CD14-positive monocyte (primary cell): ENCODE results near the gene PPIG. TPM values are rescaled to one million over a fixed set of nuclear protein-coding genes. Genes with fewer than 3 reads are reported as not detected.

Experiments
- DNase-seq, 3 donors: peaks; one replicate each; pipeline ENCODE4 v3.0.0-alpha.2; 2011 to 2022
- H2AFZ ChIP-seq: 2 replicates; pipeline ENCODE4 v1.6.0; 2012; ENCODE audit warnings: mild to moderate bottlenecking, low read depth, low read length, inconsistent platforms; ENCODE audit not compliant: insufficient read depth, poor library complexity, severe bottlenecking
- H3K27ac ChIP-seq, 2 donors: 1 replicate in 1 of 2; 2 replicates in 1 of 2; pipeline ENCODE4 v1.5.1; 2012 to 2013; ENCODE audit warnings: low read length in 2 of 2, control low read depth in 1 of 2, inconsistent platforms in 1 of 2, low read depth in 1 of 2, mild to moderate bottlenecking in 1 of 2
- H3K27me3 ChIP-seq, 2 donors: one replicate each; pipeline versions ENCODE4 v1.6.0 to v1.6.1; 2011 to 2013; ENCODE audit warnings: low read length in 2 of 2; ENCODE audit not compliant: control insufficient read depth in 2 of 2, insufficient read depth in 2 of 2
- H3K36me3 ChIP-seq, 2 donors: replicated peaks in 1 of 2; 1 replicate in 1 of 2; 2 replicates in 1 of 2; pipeline versions ENCODE4 v1.5.1 to v1.6.1; 2012 to 2013; ENCODE audit warnings: low read length in 2 of 2, control low read depth in 1 of 2, inconsistent platforms in 1 of 2, mild to moderate bottlenecking in 1 of 2; ENCODE audit not compliant: insufficient read depth in 2 of 2, control insufficient read depth in 1 of 2
- H3K4me1 ChIP-seq, 2 donors: 1 replicate in 1 of 2; 2 replicates in 1 of 2; pipeline versions ENCODE4 v1.5.1 to v1.6.1; 2012 to 2013; ENCODE audit warnings: low read length in 2 of 2, control low read depth in 1 of 2, inconsistent platforms in 1 of 2, mild to moderate bottlenecking in 1 of 2, moderate library complexity in 1 of 2; ENCODE audit not compliant: insufficient read depth in 2 of 2, control insufficient read depth in 1 of 2
- H3K4me2 ChIP-seq: replicated peaks from 2 replicates; pipeline ENCODE3; 2012; ENCODE audit warnings: low read length, moderate library complexity, mild to moderate bottlenecking; ENCODE audit not compliant: poor library complexity, severe bottlenecking; ENCODE audit errors: extremely low read depth
- H3K4me3 ChIP-seq, 3 experiments: fragments of 200-600 bp in 1 of 3; sonication (generic) in 1 of 3; replicated peaks in 1 of 3; 1 replicate in 2 of 3; 2 replicates in 1 of 3; pipeline ENCODE4 v1.5.1; 2011 to 2013; ENCODE audit warnings: low read length in 3 of 3, mild to moderate bottlenecking in 3 of 3, control low read depth in 2 of 3, low read depth in 2 of 3, inconsistent platforms in 1 of 3, moderate library complexity in 1 of 3
- H3K79me2 ChIP-seq: 2 replicates; pipeline ENCODE4 v1.6.0; 2012; ENCODE audit warnings: mild to moderate bottlenecking, control low read depth, inconsistent platforms, low read length, moderate library complexity; ENCODE audit not compliant: insufficient read depth
- H3K9ac ChIP-seq: 2 replicates; pipeline ENCODE4 v1.6.0; 2017; ENCODE audit warnings: low read length, mild to moderate bottlenecking; ENCODE audit not compliant: insufficient read depth, poor library complexity, severe bottlenecking
- H3K9me3 ChIP-seq, 2 donors: replicated peaks in 1 of 2; 1 replicate in 1 of 2; 2 replicates in 1 of 2; pipeline versions ENCODE4 v1.5.1 to v1.6.1; 2012 to 2013; ENCODE audit warnings: low read length in 2 of 2, control low read depth in 1 of 2; ENCODE audit not compliant: control insufficient read depth in 1 of 2, insufficient read depth in 1 of 2
- H4K20me1 ChIP-seq: 2 replicates; pipeline ENCODE4 v1.6.0; 2012; ENCODE audit warnings: mild to moderate bottlenecking, low read length, control low read depth, moderate library complexity; ENCODE audit not compliant: insufficient read depth
- H3K27ac Mint-ChIP-seq, 7 donors: one replicate each; pipeline ENCODE4 v1.8.0; 2020; ENCODE audit warnings: mild to moderate bottlenecking in 7 of 7, mixed read lengths in 7 of 7, moderate library complexity in 6 of 7, inconsistent platforms in 2 of 7
- H3K27me3 Mint-ChIP-seq, 3 donors: one replicate each; pipeline ENCODE4 v1.8.0; 2021 to 2022; ENCODE audit warnings: low read depth in 3 of 3, mild to moderate bottlenecking in 3 of 3, mixed read lengths in 3 of 3, moderate library complexity in 3 of 3, inconsistent platforms in 1 of 3
- H3K36me3 Mint-ChIP-seq, 2 donors: one replicate each; pipeline ENCODE4 v1.8.0; 2020; ENCODE audit warnings: mixed read lengths in 2 of 2, inconsistent platforms in 1 of 2, mild to moderate bottlenecking in 1 of 2
- H3K4me1 Mint-ChIP-seq: one replicate; pipeline ENCODE4 v1.8.0; 2020; ENCODE audit warnings: mild to moderate bottlenecking, mixed read lengths
- H3K4me3 Mint-ChIP-seq, 2 donors: one replicate each; pipeline ENCODE4 v1.8.0; 2020; ENCODE audit warnings: mild to moderate bottlenecking in 2 of 2, mixed read lengths in 2 of 2, moderate library complexity in 1 of 2
- H3K9me3 Mint-ChIP-seq, 7 donors: one replicate each; pipeline ENCODE4 v1.8.0; 2020 to 2022; ENCODE audit warnings: mixed read lengths in 7 of 7, mild to moderate bottlenecking in 6 of 7, moderate library complexity in 6 of 7, inconsistent platforms in 2 of 7
- CTCF ChIP-seq: fragments of 200-600 bp; IDR thresholded peaks from one replicate; pipeline ENCODE4 v1.8.0; 2022; ENCODE audit warnings: antibody characterized with exemption, mild to moderate bottlenecking
- WGBS: methylation state at CpG from one replicate; pipeline ENCODE4 v1.1.5; 2013; ENCODE audit warnings: missing lambda C conversion rate; ENCODE audit not compliant: insufficient coverage; 5-methylcytosine and 5-hydroxymethylcytosine counted together
- intact Hi-C, 2 donors: fragments of 100-400 bp; cut with micrococcal nuclease; formaldehyde crosslinking; loops; one replicate each; pipeline versions ENCODE4 v1.15.0 to v1.15.1; 2023
- polyA plus RNA-seq, 3 donors: library from polyadenylated mRNA; depleted of rRNA in 1 of 3; unstranded in 2 of 3; stranded (reverse) in 1 of 3; fragments of 300-500 nt in 2 of 3; fragments of >200 nt in 1 of 3; fragmentation: Illumina TruSeq in 2 of 3; gene quantifications; 1 replicate in 2 of 3; 2 replicates in 1 of 3; pipeline ENCODE4 v1.2.3, GENCODE V29; 2012 to 2021

PPIG gene
- polyA plus RNA-seq, 3 donors = 21.0 to 34.4 (median 21.3) TPM

- Mint-ChIP-seq H3K36me3 (peaks cover 10 to 34% of the 10 kb centered on the region in 2 donors), H3K27me3 (no peaks in the 10 kb centered on the region), H3K4me1 (no peaks in the 10 kb centered on the region), H3K9me3 (peaks cover 0 to 2% (median 0%) of the 10 kb centered on the region in 7 donors), H3K27ac (no peak overlapping the region), H3K4me3 (no peak overlapping the region)
- intact Hi-C loops = no loop called here
- H3K79me2 ChIP-seq = peaks cover 90% of the 10 kb centered on the region
- DNase-seq = no peak
- no peaks in the 10 kb centered on the region for H3K4me1 ChIP-seq
- no peak overlapping the region for H2AFZ ChIP-seq
- H3K9ac ChIP-seq = no peak overlapping the region
- no peaks in the 10 kb centered on the region for H3K9me3 ChIP-seq
- H3K27ac ChIP-seq = no peak overlapping the region
- H3K36me3 ChIP-seq = peaks cover 0 to 5% of the 10 kb centered on the region in 2 donors
- H4K20me1 ChIP-seq = peaks cover 88% of the 10 kb centered on the region
- no peak overlapping the region for H3K4me2 ChIP-seq
- no peak for TF ChIP-seq CTCF
- H3K4me3 ChIP-seq = no peak overlapping the region
- no CpG with 5 or more reads among the region's 2 CpGs for WGBS
- H3K27me3 ChIP-seq = no peaks in the 10 kb centered on the region
Observed at GRCh38 chr2:169598982-169599381, 14.8 kb downstream of the PPIG start.

GRCh38 chr2:169599568-169599967 is 15.4 kb downstream of the PPIG start:
- H3K4me1 ChIP-seq = no peaks in the 10 kb centered on the region
- H3K36me3 Mint-ChIP-seq = peaks cover 11 to 40% of the 10 kb centered on the region in 2 donors
- DNase-seq = no peak
- peaks cover 0 to 2% (median 0%) of the 10 kb centered on the region in 7 donors for H3K9me3 Mint-ChIP-seq
- intact Hi-C loops = no loop called here
- peaks cover 82% of the 10 kb centered on the region for H4K20me1 ChIP-seq
- no peak overlapping the region for H3K9ac ChIP-seq
- H3K27ac ChIP-seq = no peak overlapping the region
- TF ChIP-seq CTCF = no peak
- no peak overlapping the region for H2AFZ ChIP-seq
- no peaks in the 10 kb centered on the region for H3K27me3 Mint-ChIP-seq
- no peaks in the 10 kb centered on the region for H3K4me1 Mint-ChIP-seq
- H3K27me3 ChIP-seq = no peaks in the 10 kb centered on the region
- peaks cover 0 to 11% of the 10 kb centered on the region in 2 donors for H3K36me3 ChIP-seq
- H3K4me2 ChIP-seq = no peak overlapping the region
- H3K79me2 ChIP-seq = peaks cover 89% of the 10 kb centered on the region
- no peak overlapping the region for H3K4me3 ChIP-seq
- H3K27ac Mint-ChIP-seq = peak overlapping the region in 1 of 7 donors; percentile 3
- no peaks in the 10 kb centered on the region for H3K9me3 ChIP-seq
- no peak overlapping the region for H3K4me3 Mint-ChIP-seq
